ENCODE data around the gene CBX1.

Gene CBX1

DNA sequence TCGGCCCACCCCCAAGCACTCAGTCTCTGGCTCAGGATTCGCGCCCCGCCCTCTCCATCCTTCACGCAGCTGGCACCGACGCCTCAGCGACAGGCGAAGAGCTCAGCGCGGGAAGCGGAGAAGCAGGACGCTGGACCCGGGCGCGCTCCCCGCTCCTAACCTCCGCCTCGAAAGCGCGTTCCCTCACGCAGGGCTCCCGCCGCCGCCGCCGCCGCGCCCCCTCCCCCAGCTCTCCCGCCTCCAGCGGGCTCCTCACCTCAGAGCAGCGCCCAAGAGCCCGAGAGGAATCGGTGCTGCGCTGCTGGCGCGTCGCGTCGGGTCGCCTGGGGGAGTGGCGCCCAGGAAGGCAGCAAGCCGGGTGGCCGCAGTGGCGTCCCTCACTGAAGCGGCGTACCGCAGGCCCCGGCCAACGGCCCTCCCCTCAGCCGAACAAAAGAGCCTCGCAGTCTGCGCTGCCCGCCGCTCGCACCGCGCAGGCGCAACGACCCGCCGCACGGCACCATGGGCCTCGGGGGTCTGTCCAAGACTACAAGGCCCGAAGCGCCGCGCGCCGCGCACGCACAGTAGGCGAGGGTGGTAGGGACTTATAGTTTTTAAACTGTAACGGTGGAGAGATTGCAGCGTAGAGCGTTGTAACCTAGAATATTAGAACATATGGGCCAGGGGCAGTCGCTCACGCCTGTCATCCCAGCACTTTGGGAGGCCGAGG lies at the start of gene CBX1:
CBX1 (minus strand) TSS at position 467 of the 709 bp plus-strand sequence. CDS start 24,474 bp downstream, outside the sequence.
- peak; percentile 88 for DNase-seq

DNA sequence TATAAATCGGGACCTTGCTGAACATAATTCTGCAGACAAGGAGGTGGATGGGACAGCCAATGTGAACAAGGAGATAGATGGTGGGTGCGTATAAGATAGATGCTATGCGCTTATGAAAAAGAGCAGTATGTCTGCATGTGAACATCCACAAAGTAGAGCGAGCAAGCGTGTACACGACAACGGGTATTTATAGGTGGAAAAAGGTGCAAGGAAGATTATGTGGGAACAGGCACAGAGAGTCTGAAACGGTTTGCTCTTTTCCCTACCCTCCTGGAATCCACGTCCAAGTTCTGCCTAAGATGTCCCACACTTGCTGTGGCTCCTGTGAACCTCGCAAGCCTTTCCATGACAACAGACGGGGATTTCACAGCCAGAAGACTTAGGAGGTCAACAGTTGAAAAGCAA lies 49.3 kb upstream of the CBX1 start:
- DNase-seq, result no peak

DNA sequence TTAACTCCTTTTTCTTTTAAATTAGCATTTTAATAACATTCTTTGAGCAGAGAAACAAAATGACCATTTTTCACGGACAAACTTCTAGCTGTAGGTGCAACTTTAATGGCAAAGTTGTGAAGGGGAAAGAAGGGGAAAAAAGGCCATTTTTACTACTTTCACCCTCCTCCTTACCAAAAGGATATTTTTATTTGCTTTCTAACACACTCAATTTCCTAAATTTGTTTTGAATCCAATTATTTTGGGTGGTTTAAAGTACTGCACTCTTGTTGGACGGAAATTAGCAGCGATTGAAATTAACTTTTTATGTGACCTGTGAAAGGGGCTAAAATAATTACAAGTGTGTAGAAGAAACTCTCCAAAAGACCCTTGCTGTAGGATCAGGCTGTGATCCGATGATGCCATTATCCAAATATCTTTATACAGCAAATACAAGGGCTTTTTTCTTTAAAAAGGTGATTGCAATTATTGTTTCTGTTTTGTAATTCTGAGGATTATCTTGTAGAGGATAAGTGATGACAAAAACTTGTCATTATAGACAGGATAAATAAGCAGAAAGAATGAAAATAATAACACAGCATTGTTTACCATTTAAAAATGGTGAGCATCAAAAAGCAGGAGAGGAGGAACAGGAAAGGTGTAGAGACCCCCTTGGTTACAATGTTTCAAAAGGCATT lies 48.6 kb upstream of the CBX1 start:
- no peak for DNase-seq

DNA sequence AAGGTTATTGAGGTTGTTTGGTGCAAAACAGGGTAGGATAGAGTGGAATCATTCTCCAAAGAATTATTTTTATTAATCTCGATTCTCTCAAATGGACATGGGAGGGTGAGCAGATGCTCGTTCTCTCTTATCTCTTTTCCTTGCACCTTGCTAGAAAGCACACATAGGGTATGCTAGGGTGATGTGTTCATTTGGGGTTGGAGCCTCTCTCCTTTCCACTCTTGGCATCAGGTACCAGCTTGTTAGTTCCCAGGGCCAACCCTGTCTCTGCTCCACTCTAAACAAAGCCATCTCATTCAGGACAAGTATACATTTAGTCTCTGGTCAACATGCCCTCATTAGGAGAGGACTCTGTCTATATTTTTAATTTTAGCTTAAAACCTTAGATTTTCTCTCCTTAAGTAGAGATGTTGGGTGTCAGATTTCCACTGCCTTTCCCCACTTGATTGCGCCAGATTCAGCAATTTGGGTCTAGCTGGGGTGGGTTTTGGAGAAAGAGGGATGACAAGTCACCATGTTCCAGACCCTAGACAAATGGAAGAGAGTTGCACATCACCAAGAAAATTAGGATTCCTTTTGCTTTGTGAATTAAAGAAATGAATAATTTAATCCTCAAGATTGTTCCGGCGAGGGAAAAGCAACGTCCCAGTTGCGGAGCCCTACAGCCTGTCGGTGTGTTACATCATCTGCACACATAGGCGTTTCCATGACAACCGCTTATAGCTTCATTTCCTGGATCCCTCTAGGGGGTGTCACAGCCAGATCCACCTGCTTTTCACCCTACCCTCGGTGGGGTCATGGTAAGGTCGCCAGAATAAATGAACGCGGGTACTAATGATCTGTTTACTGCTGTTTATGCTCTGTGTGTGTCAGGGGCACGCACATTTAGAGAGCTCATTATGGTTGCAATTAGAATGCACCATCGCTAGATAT lies 47.8 kb upstream of the CBX1 start:
- DNase-seq, result no peak

DNA sequence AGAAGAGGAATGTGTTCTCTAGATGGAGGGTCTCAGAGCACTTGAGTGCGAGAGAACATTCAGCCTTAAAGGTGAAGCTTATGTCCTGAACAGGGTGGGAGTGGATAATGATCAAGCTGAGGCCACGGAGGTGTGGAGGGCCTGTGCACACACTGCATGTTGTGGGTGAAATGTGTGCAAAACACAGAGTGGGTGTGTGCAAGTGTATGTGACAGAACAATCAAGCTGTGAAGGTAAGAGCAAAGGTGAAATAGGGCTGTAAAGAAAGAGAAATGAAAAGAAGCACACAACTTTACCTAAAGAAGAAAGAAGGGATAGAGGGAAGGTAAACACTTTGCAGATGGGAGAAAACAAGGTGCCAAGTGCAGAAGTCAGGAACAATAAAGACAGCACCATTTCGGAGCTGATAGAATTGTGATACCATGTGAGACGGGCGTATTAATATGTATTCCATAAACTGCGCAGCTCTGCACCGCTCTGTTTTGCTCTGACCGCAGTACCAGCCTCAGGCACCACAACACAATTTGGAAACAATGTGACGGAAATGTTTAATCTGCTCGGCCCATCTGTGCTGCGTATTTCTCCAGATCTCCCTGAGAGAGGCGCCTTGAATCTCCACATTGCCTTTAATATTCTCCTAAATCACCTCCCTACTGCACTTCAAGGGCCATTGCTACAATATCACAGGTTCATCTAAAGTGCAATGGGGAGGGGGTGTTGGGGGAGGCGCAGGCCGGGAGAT lies 46.9 kb upstream of the CBX1 start:
- DNase-seq, result no peak

DNA sequence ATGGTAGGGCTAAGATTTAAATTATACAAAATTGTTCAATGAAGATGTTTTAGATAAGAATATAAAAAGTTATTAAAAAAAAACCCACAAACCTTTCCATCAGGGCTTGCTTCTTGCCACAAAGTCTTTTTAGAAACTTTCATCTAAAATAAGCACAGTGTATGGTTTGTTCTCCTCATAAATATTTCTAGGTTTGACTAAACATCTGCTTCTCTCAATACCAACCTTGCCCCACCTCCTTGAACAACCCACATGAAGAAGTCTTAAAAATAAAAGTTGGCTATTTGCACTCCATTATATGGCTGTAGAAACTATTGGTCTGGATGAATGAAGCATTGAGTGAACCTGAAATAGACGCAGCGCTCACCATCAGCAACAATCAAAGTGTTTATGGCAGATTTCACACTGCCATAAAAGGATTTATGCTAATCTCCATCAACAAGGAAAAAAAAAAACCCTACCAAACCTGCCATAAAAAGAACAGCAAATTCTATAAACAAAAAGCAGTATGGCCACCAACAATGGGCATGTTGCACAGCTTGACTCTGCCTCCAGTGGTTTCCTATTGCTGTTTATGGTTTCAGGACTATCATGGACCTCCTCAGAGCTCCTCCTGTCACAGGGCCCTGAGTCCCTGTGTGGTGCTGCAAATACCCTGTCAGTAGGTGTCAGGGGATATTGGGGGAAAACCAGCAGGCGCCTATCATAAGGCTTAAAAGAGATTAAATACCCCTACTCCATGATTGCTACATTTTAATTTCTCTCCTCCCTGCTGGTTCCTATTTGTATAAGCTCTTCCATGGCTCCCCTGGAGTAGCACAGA lies 43.9 kb upstream of the CBX1 start:
- DNase-seq, result no peak

DNA sequence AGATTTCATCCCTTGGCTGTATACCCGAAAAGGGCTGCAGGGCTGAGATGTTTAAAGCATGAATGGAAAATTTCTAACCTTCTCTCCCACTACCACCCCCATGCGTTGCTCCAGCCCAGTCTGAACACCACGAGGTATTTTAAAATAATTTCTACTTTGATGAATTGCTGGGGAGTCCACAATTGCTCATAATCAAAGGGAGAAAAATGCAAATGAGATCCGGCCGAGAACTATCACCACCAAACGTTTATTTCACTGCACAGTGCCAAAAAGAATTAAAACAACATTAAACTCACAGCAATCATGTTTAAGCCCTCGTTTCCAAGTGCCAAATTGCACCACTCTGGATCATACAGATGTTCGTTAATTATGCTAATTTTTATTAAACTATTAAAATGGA lies 43.0 kb upstream of the CBX1 start:
- no peak for DNase-seq

DNA sequence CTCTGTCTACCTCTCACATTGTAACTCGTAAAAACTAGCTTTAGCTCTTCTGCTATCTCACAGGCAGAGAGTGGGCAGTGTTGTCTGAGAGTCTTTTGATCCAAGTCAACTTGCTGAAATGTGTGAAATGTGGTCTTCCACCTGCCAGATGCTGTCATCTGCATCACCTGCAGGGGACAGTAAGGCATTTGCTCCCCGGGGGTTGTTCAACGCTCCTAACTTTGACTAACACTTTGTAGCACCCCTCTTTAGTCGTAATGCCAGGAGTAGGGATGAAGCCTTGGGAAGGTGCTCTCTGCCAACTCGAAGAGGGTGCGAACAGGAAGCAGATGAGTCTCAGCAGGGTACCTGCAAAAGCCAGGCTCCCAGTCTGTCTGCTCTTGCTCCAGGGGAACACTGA lies 42.4 kb upstream of the CBX1 start:
- DNase-seq, result no peak

DNA sequence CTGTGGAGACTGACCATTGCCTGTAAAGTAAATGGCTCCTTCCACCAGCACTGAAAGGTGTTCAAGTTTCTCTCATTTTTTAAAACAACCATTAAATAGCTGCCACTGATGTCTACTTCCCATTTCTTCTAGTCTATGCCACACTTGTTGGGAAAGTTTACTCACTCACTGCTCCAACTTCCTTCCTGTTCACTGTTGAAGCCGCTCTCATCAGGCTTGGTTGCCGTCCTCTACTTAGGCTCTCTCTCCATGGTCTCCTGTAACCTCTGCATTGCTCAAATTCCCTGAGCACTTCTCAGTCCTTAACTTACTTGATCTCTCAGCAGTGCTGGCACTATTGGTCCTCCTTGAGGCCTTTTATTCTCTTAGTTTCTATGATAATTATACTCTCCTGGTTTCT lies 38.7 kb upstream of the CBX1 start:
- no peak for DNase-seq

DNA sequence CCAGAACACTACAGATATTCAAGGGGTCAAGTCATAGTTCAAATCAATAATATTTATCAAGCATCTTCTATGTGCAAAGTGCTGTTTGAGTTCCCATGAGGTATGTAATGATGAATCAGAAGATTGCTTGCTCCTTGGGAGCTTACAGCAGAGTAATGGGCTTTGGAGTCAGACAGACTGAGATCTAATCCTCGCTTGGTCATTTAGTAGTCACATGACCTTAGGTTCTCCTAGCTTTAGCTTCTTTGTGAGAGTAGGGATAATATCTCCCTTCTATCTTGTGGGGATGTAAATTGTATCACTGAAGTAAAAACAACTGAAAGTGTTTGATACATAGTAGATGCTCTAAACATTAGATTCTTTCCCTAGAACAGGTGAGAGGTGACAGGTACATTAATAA lies 36.4 kb upstream of the CBX1 start:
- no peak for DNase-seq

DNA sequence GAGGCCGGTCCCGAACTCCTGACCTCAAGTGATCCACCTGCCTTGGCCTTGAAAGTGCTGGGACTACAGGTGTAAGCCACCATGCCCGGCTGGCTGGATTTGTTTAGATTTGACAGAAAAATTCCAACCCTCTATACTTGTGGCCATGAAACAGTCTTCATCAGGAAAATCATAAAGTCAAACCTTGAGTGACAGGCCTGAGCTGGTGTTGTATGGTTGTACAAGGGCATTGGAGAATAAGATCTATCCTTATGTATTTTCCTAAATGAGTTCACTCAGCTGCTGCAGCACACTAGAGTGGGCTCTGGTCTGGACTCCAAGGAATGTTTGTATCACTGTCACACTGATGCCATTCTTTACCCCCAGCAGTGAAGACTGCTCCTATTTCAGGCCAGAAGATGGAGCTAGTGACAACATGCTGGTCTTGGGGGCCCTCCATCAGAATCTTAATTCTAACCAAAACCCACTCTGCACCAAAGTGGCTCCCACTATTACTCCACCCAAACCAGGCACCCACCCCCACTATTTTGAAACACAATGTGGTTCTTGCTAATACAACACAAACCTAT lies 33.7 kb upstream of the CBX1 start:
- no peak for DNase-seq

DNA sequence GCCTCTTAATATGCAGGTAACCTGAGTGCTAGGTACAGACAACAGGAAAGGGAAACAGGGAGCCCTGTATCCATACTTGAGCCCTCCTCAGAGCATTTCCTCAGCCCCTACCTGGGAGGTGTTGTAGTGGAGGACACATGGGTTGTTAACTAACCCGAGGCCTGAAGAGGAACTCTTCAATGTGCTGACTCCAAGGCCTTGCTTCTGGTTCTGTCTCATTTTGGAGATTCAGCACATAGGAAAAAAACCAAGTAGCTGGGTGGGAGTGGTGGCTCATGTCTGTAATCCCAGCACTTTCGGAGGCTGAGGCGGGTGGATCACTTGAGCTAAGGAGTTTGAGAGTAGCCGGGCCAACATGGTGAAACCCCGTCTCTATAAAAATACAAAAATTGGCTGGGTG lies 31.1 kb upstream of the CBX1 start:
- no peak for DNase-seq

DNA sequence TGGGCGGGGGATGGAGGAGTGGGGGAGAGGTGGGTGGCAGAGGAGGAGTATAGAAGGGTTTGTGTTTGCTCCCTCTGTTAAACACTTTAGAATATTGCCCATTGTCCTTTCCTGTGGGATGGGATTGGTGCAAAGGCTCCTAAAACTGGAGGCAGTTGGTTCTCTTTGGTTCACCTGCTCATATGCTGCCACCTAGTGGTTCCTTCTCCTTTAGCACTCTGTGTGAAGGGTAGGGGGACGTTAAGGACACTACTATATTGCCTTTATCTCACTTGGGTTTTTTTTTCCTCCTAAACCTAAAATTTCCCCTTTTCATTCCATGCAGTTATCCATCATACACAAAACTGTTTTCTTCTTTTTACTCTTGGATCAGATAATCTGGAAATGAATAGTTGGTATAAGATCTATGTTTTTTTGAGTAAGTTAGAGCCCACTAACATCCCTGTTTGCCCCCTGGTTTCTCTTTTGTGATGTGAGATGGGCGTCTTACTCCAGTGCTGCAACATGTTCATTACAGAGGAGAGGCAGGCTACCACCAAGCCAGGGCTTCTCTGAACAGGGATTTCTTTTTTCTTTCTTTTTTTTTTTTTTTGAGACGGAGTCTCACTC lies 30.0 kb upstream of the CBX1 start:
- no peak for DNase-seq

DNA sequence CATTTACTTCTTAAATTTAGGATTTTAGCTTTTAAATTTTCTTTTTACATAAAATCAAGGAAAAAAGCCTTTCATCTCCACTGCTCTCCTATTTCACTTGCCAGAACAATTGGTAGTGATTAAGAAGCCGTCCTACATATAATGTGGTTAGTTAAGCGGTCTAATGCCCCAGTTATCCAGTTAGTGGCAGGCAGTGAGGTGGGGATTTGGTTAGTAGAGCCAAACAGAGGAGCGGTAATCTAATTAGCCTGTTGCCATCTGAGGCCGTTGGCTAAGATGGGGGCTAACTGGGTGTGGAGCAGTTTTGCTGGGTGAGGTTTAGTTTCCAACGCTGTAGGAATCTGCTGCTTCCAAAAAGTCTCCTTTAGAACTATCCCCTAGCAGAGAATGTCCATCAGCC lies 28.7 kb upstream of the CBX1 start:
- no peak for DNase-seq

DNA sequence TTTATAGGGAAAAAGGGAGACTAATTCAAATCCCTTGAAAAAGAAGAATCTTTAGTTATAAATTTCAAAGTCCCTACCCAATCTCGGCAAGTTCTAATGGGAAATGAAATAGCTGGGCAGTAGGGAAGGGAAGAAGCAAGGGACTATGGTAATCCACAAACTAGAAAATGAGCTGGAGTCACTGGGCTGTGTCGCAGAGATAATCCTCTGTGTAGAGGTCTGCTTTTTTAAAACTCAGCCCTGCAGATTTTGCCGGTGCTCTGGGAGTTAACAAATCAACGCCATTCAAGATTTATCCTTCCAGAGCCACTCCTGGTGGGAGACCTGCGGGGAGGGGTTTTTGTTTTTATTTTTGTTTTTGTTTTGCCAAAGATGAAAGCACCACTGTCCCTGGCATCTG lies 27.1 kb upstream of the CBX1 start:
- DNase-seq, result no peak

DNA sequence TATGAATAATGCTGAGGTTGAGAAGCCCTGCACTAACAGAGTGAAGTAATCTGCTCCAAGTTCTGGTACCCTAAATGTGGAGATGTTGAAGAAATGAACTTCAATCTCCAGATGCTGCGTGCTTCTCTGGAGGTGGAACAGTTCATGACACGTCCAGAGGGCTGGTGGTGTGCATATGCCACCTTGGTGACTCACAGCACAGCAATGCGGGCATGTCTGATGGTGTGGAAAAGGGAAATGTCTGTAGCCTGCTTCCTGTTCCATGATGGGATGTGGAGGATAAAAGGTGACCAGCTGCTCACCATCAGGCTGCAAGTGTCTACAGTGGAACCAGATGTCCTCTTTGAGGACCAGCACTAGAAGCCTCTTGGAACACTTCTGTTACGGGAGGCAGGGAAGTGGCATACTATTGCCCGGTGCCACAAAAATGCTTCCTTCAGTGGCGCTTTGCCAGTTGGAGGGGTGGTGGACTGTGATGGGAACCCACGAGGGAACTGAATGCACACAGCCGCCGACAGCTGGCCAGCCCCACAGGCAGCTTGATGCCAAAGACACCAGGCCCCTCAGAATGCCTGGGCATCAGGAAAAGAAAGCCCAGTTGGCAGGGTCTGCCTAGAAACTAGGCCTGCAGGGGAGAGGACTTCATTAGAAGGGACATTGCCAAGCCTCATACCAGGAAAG lies 26.2 kb upstream of the CBX1 start:
- DNase-seq, result peak; percentile 30

DNA sequence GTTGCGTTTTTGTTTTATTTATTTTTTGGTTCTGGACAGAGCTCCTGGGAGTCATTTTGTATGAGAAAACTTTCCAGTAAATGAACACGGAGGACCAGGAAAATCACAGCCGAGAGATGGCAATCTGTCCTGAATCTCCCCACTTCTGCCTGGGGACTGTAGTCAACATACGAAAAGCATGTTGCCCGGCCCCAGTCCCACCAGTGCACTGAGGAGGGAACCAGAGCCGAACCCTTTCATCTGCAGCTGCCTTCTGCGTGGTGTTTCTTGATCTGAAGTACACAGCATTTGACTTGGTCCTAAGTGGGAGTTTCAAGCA lies 25.2 kb upstream of the CBX1 start:
- no peak for DNase-seq

DNA sequence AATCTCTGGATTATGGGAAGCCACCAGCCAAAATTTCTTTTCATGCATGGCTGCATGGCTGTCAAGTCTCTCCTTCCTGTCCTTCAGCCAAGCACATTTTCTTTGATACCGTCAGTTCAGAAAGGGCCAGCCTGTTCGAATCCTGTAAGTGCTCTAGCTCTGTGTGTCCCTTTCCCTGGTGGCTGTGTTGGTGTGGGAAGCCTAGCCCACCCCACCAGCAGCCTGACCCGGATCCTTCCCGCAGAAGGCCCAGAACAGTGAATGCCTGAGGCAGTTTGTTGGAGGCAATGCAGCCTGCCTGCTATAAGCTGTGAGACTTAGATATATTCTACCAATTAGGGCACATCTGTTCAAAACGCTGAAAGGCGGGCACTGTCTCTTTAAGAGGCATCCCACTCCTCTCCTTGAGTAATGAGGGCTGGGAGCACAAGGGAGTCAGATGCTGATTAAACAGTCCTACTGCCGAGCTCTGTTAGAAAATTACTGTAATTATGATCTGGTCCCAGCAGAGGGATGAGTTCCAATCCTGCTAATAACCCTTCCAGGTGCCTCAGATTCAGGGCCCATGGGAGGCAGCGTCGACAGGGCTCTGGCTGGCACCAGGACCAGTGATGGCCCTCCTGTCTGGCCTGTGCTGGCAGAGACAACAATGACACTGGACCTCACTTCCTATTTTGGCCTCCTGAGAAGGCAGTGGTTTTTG lies 24.7 kb upstream of the CBX1 start:
- DNase-seq, result no peak

DNA sequence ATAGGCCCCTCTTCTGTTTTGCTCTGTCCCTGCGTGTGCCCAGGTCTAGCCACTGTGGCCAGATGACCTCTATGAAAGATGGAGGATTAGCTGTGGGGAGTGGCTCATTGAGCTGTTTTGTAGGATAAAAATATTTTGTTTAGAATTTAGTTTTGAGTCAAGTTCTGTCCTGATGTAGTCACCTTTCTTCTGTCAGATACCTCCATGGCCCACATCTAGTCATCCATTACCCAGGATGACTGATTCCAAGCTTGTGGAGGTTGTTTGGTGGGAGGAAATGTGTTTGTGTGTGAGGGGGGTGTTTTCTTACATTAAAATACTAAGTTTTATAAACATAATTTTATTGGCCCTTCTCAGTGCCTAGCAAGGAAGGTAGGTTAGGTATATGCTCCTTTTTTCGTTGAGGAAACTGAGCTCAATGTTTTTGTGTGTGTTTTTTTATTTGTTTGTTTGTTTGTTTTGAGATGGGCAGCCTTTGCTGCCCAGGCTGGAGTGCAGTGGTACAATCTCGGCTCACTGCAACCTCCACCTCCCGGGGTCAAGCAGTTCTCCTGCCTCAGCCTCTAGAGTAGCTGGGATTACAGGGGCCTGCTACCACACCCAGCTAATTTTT lies 22.6 kb upstream of the CBX1 start:
- no peak for DNase-seq

DNA sequence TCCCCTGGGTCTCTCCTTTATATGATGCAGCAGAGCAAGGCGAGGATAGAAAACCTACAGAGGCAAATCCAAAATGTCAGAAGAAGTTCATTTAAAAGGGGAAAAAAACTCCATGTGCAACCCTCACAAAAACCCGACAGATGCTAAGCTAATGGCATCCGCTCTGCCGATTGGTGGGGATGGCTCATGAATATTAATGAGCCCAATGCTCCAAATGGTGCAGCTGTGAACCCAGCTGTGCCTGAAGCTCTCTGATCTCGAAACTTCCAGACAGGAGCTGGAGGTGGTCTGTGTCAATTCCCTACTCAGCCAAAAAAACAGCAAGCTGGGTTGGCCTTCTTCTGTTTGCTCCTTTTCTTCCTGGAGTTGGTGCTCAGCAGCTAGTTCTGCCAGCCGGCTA lies 21.8 kb upstream of the CBX1 start:
- DNase-seq, result no peak
